Stimulated activated CD8-positive, alpha-beta memory T cell treated with anti-CD3 and anti-CD28 coated beads, Interleukin-12 subunit alpha, Interleukin-12 subunit beta, amount 100 ng/mL, for 1 hour (primary cell): ENCODE results near the gene GTPBP2.
"Not testable (repeated sequence)": the region's sequence is repeated elsewhere in the genome, so short reads cannot be mapped to it uniquely, and the experiment has no call there.

Source experiments
- DNase-seq: peaks from one replicate; pipeline ENCODE4 v3.0.0-alpha.2; 2020; ENCODE audit warnings: low read depth

GTPBP2 gene

GRCh38 chr6:43623880-43624785 lies 4.9 kb downstream of the GTPBP2 start:
- DNase-seq, result no peak

- DNase-seq, result no peak
Observed at GRCh38 chr6:43622541-43622940, 6.5 kb downstream of the GTPBP2 start.

GRCh38 chr6:43621836-43622180 lies 7.3 kb downstream of the GTPBP2 start:
- no peak for DNase-seq

- DNase-seq, result no peak
Observed at GRCh38 chr6:43621078-43621835, 7.8 kb downstream of the GTPBP2 start.

- DNase-seq, result no peak
Observed at GRCh38 chr6:43616725-43617472, 12.2 kb downstream of the GTPBP2 start.

GRCh38 chr6:43614396-43614730 lies 14.7 kb downstream of the GTPBP2 start:
- no peak for DNase-seq

GRCh38 chr6:43613721-43614395 lies 15.2 kb downstream of the GTPBP2 start:
- no peak for DNase-seq

GRCh38 chr6:43610431-43610830 lies 18.6 kb downstream of the GTPBP2 start:
- no peak for DNase-seq

- DNase-seq, result no peak
Observed at GRCh38 chr6:43609402-43609801, 19.7 kb downstream of the GTPBP2 start.

- no peak for DNase-seq
Observed at GRCh38 chr6:43608807-43609206, 20.3 kb downstream of the GTPBP2 start.

- peak; percentile 34 for DNase-seq
Observed at GRCh38 chr6:43608310-43608763, 20.7 kb downstream of the GTPBP2 start.

GRCh38 chr6:43606019-43606418 lies 23.0 kb downstream of the GTPBP2 start:
- no peak for DNase-seq

- no peak for DNase-seq
Observed at GRCh38 chr6:43604174-43604573, 24.9 kb downstream of the GTPBP2 start.

GRCh38 chr6:43600595-43600994 lies 28.5 kb downstream of the GTPBP2 start:
- no peak for DNase-seq

GRCh38 chr6:43593938-43594337 lies 35.1 kb downstream of the GTPBP2 start:
- DNase-seq, result no peak

GRCh38 chr6:43589564-43589963 lies 39.5 kb downstream of the GTPBP2 start:
- not testable (repeated sequence) for DNase-seq

GRCh38 chr6:43588194-43588593 lies 40.9 kb downstream of the GTPBP2 start:
- DNase-seq, result no peak

- no peak for DNase-seq
Observed at GRCh38 chr6:43584892-43585570, 44.0 kb downstream of the GTPBP2 start.

GRCh38 chr6:43582911-43583310 lies 46.2 kb downstream of the GTPBP2 start:
- DNase-seq, result no peak

GRCh38 chr6:43579171-43579570 lies 49.9 kb downstream of the GTPBP2 start:
- DNase-seq, result no peak

- DNase-seq, result no peak
Observed at GRCh38 chr6:43578748-43579147, 50.3 kb downstream of the GTPBP2 start.
